Left hindlimb (tissue), 1 donor: ENCODE measurements around the gene VTCN1.
"Not testable (repeated sequence)": the region's sequence is repeated elsewhere in the genome, so short reads cannot be mapped to it uniquely, and the experiment has no call there.

Source experiments
- DNase-seq: peaks from one replicate; pipeline ENCODE4 v3.0.0-alpha.2; 2018

The VTCN1 gene

GRCh38 chr1:117121589-117122329 is 89.0 kb downstream of the VTCN1 start, which contains the start of gene TRIM45:
Gene TRIM45 (minus strand): TSS chr1:117121749. CDS start chr1:117121201, 548 bp downstream.
- DNase-seq: peak; percentile 98

- DNase-seq: no peak
Observed at GRCh38 chr1:117120774-117121588, 89.7 kb downstream of the VTCN1 start.

DNA sequence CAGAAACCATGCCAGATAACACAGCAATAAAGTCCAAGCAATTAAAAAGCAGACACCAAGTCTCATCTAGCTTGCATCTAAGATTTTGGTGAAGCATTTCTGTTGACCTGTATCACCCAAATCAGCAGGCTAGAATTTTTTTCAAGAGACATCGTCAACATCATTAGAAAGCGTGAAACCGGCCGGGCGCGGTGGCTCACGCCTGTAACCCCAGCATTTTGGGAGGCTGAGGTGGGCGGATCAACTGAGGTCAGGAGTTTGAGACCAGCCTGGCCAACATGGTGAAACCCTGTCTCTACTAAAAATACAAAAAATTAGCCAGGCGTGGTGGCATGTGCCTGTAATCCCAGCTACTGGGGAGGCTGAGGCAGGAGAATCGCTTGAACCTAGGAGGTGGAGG is 91.6 kb downstream of the VTCN1 start:
- DNase-seq: not testable (repeated sequence)

GRCh38 chr1:117118137-117118536 is 92.6 kb downstream of the VTCN1 start:
- DNase-seq: no peak

DNA sequence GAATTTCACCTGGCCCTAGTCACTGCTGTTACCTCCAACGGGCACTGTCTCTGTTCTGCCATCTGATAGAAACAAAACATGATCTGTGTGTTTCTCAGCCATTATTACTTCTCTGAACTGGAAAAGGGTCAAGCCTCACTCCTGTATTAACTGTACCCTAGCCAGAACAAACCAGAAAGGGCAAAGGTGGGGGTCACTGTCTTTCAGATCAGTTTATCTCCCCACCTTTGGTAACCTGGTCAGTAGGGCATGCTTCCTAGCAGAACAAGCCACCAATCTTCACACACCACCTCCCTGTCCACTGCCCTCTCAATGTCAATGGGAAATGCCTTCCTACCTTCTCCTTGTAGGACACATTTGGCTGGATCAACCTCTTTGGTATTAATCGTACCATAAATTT is 93.0 kb downstream of the VTCN1 start:
- DNase-seq: no peak

DNA sequence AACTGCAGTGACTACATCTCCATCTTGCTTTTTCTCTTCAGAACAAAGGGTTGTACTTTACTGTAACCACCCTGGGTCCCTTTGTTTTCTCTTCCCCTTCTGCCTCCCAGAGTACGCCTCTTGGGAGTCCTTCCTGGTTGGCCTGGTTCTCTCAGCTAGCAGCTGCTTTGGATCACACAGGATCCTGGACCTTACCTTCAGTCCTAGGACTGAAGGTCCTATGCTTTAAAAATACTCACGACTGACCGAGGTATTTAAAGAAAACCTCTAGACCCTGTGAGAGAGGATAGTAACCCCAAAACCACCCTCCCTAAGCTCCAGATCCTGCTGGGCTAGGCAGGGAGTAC is 94.0 kb downstream of the VTCN1 start:
- no peak for DNase-seq

DNA sequence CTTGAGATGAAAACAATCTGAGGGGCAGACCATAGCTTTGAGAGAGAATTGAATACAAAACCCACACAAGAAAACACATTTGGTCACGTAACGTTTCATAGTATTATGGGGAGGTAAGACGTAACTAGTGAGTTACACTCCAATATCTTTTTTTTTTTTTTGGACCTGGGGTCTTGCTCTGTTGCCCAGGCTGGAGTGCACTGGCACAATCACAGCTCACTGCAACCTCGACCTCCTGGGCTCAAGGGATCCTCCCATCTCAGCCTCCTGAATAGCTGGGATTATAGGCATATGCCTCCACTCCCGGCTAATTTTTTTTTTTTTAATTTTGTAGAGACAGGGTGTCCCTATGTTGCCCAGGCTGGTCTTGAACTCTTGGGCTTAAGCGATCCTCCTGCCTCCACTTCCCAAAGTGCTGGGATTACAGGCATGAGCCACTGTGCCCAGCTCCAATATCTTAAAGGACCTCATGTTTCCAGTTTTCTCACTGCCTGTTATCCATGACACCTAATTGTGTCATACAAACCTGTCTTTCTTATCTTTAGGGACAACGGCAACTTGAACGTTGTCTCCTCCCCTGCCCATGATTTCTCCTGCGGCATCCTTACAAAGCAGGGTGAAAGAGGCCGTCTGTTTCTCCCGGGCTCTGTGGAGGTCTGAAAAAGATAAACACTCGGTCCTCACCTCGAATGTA is 94.5 kb downstream of the VTCN1 start:
- DNase-seq: no peak

DNA sequence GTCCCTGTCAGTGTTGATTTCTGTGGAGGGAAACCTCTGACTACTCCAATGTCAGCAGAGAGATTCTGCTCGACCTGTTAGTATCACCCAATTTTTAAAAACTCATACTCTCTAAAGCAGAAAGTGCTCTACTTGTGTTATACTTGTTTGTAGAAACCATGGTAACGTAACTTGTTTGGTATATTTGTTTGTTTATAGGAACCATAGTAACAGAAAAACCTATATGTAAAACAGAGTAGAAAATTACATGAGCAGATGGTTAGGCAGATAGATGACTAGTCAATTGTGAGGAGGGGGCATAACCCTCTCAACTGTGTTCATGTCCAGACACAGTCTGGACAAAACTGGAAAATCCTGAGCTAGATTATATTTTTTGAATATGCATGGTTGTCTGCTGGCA is 95.8 kb downstream of the VTCN1 start:
- DNase-seq: no peak

DNA sequence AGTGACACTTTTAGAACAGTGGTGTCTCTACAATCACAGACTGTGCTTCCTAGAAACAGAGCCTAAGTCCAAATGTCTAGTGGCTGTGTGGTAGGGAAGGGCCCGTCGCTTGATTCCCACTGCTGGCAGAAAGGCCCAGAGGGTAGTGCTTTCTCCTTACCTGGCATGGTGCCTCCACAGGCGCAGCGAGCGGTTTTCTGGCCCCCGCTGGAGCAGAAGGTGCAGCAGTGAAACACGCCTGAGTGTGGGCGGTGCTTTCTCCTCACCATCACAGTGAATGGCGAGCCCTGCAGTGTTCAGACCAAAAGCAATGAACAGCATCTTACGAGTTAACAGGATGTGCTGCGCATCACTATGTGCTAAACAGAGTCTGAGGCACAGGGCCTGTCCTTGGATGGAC is 97.5 kb downstream of the VTCN1 start:
- no peak for DNase-seq

- no peak for DNase-seq
Observed at GRCh38 chr1:117112047-117112717, 98.5 kb downstream of the VTCN1 start.

GRCh38 chr1:117110774-117111173 is 100.0 kb downstream of the VTCN1 start:
- DNase-seq: no peak

DNA sequence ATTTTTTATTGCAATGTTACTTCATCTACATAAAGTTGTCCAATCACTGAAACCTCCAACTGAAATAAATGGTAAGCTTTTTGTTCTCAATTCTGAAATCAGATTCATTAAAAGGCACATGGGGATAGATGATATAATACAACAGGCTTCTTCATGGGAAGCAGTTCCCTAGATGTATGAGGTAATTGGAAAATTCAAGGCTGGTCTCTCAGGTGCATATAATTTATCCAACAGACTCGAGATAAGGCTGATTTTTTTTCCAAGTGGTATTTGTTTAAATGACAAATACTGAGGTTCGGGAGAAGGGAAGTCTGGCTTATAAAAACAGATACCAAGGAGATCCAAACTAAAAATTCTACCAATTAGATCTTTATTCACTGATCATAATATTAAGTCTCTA is 103.4 kb downstream of the VTCN1 start:
- no peak for DNase-seq

DNA sequence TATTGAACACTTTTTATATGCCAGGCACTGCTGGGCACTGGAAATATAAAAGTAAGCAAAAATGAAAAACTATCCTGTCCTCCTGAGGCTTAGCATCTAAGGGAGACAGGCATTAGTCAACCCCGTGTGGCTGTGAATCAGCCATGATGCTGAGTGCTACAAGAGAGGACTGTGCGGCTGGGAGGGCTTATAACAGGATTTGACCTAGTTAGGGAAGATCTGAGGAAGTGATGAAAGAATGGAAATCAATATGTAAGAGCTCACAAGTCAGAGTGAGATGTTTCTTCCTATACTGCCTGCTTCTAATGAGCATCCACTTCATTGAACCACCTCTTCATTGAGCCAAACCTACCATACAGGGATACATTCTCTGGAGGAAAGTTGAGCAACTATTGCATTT is 104.2 kb downstream of the VTCN1 start:
- DNase-seq: no peak

GRCh38 chr1:117105722-117106121 is 105.0 kb downstream of the VTCN1 start:
- DNase-seq: no peak

GRCh38 chr1:117104986-117105385 is 105.7 kb downstream of the VTCN1 start:
- DNase-seq: no peak

- DNase-seq: not testable (repeated sequence)
Observed at GRCh38 chr1:117101858-117102257, 108.9 kb downstream of the VTCN1 start.

DNA sequence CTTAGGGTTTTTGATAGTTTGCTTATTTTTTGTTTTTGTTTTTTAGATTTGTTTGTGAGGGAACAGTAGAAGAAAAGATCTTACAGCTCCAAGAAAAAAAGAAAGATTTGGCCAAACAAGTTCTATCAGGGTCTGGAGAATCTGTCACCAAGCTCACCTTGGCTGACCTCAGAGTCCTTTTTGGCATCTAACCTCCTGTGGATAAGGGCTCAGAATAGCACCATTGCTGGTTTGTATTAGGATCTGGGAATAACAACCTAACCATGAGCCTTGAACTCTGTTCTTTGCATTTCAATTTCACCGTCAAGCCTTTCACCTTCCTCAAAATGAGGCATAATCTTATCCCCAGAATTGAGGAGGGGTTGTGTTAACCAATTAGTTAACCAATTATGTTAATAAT is 109.4 kb downstream of the VTCN1 start:
- no peak for DNase-seq

- no peak for DNase-seq
Observed at GRCh38 chr1:117098287-117098890, 112.3 kb downstream of the VTCN1 start.

DNA sequence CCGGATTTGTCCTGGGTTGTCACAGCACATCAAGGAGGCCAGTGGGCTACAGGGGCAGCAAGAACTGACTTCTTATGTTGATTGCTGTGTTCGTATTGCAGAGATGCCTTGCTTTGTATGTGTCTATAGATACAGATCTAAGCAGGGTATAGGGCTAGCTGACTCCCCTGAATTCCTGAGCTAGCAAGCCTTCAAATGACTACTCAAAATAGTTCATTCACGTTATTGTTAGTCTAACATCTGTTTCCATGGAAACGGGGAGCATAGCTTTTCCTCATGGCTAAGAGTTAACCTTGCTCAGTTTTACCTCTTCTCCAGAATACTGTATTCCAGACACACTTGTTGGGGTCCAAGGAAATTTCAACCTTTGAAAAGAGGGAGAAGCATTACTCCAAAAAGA is 113.3 kb downstream of the VTCN1 start:
- DNase-seq: no peak

- no peak for DNase-seq
Observed at GRCh38 chr1:117096951-117097408, 113.7 kb downstream of the VTCN1 start.

DNA sequence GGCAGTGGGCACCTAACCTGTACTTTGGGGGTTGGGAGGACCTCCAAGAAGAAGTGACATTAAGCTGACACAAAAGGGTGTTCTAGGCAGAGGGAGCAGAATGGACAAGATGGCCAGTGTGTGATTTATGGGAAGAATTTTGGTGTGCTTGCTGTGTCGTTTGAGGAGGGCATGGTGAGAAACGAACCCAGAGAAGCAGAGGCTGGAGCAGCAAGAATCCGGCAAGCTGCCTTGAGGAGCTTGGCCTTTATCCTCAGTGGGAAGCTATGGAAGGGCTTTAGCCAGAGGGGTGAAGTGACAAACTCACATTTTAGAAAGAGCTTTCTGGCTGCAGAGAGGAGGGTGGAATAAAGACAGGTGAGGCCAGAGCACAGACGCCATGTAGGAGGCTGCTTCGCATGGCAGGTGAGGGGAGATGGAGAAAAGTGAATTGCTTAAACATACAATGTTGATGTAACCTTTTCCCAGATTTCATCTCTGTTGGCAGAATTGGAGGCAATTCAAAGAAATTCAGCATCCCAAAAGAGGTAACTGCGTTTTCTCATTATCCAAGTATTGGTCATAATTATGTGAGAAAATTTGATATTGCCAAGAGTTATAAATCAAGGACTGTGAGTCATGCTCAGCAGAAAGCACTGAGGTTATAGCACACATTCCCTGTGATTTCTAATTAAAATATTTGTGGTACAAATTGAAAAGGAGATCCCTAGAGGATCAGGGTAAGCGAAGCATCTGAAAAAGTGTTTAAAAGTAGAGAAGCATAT is 115.7 kb downstream of the VTCN1 start:
- no peak for DNase-seq
